ENCODE data around the gene UBE2E1.

UBE2E1 gene

GRCh38 chr3:23811919-23812318, 6.2 kb downstream of the UBE2E1 start:
- no peaks in the 10 kb centered on the region for H3K9me3 ChIP-seq (ENCODE audit: control insufficient read depth, low read length)
- peaks cover 12% of the 10 kb centered on the region for H3K4me1 ChIP-seq (ENCODE audit: control insufficient read depth, insufficient read depth, low read length)
- no peaks in the 10 kb centered on the region for H3K27me3 ChIP-seq (ENCODE audit: control insufficient read depth, insufficient read depth, low read length)
- H3K36me3 ChIP-seq (ENCODE audit: control insufficient read depth, insufficient read depth, low read length), result no peaks in the 10 kb centered on the region
- peak overlapping the region; percentile 91 for H3K9ac ChIP-seq (ENCODE audit: low read length)
- no peak overlapping the region for H3K4me3 ChIP-seq (ENCODE audit: low read length)

GRCh38 chr3:23815879-23816278, 10.1 kb downstream of the UBE2E1 start:
- no peak overlapping the region for H3K4me3 ChIP-seq (ENCODE audit: low read length)
- H3K36me3 ChIP-seq (ENCODE audit: control insufficient read depth, insufficient read depth, low read length), result no peaks in the 10 kb centered on the region
- H3K4me1 ChIP-seq (ENCODE audit: control insufficient read depth, insufficient read depth, low read length), result no peaks in the 10 kb centered on the region
- H3K9me3 ChIP-seq (ENCODE audit: control insufficient read depth, low read length), result no peaks in the 10 kb centered on the region
- H3K9ac ChIP-seq (ENCODE audit: low read length), result no peak overlapping the region
- H3K27me3 ChIP-seq (ENCODE audit: control insufficient read depth, insufficient read depth, low read length), result no peaks in the 10 kb centered on the region

DNA sequence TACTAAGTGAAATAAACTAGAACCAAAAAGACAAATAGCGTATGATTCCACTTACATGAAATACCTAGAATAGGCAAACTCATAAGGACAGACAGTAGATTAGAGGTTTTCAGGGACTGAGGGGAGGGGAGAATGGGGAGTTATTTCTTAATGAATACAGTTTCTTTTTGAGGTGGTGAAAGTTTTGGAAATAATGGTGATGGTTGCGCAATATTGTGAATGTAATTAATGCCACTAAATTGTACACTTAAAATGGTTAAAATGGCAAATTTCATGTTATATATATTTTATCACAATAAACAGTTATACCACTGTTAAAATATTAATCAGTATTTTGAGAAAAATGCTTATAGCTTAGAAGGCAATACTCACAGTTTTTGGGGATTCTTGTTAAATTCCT, 11.0 kb downstream of the UBE2E1 start:
- H3K9ac ChIP-seq (ENCODE audit: low read length), result no peak overlapping the region
- H3K9me3 ChIP-seq (ENCODE audit: control insufficient read depth, low read length), result no peaks in the 10 kb centered on the region
- H3K4me1 ChIP-seq (ENCODE audit: control insufficient read depth, insufficient read depth, low read length), result no peaks in the 10 kb centered on the region
- H3K36me3 ChIP-seq (ENCODE audit: control insufficient read depth, insufficient read depth, low read length), result no peaks in the 10 kb centered on the region
- H3K4me3 ChIP-seq (ENCODE audit: low read length), result no peak overlapping the region
- no peaks in the 10 kb centered on the region for H3K27me3 ChIP-seq (ENCODE audit: control insufficient read depth, insufficient read depth, low read length)

DNA sequence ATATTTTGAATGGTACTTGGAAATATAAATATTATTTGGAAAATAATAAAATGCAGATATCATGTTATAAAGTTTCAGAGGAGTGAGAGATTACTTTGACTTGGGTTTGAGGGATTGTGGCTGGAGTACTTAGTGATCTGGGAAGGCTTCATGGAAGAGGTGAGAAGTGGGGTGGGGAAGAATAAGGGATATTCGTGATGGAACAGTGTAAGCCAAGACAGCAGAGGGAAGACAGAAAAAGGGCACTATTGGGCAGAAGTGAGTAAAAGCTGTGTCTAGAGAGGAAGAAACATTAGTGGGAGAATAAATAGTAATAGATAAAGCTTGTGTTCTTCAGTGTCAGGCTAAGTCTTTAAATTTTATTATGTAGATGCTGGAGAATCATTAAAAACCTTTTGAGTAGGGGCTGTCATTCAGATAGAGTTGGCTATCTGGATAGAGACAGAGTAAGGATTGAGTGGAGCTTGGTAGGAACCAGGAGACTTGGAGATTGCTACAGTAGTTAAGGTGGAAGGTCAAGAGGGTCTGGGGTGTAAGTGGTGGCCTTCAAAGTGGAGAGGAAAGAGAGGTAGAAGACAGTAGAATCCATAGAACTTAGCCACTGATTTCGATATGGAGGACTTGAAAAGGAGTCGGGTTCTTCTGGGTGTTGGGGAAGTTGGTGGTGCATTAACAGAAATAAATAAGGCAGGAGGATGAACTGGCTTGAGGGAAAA, 11.9 kb downstream of the UBE2E1 start:
- H3K27me3 ChIP-seq (ENCODE audit: control insufficient read depth, insufficient read depth, low read length), result no peaks in the 10 kb centered on the region
- H3K9ac ChIP-seq (ENCODE audit: low read length), result no peak overlapping the region
- no peaks in the 10 kb centered on the region for H3K9me3 ChIP-seq (ENCODE audit: control insufficient read depth, low read length)
- H3K36me3 ChIP-seq (ENCODE audit: control insufficient read depth, insufficient read depth, low read length), result no peaks in the 10 kb centered on the region
- H3K4me1 ChIP-seq (ENCODE audit: control insufficient read depth, insufficient read depth, low read length), result no peaks in the 10 kb centered on the region
- H3K4me3 ChIP-seq (ENCODE audit: low read length), result no peak overlapping the region

DNA sequence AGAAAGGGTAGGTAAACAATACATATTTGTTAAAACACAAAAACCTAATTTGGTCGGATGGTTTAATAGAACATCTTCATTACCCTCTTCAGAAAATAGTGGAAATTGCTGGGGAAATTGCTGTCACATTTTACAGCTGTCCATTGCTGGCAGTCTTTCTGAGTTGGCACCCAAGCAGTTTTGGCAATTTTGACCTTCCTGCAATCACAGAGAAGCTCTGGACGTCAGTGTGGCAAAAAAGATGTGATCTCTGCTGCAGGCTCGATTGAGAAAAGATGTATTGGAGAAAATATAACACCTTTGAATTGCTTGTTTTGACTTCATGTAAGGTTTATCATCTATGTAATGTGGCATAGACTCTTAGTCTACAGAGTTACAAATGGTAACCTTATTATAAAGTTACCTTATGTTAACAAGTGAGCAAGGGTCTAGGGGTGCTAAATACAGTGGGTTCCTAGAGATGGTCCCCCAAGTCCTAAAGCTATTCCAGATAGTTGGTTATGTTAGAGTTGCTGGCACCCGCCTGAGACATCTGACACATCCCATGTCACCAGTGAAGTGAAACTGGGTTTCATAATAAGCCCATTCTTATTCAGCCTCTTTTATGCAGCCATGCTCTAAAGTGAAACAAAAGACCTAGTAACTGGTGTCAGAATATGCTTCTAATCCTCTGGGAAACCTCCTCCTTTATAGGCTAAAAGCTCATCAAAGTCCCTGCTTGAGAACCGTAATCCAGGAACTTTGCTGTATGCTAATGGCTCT, 14.0 kb downstream of the UBE2E1 start:
- H3K27me3 ChIP-seq (ENCODE audit: control insufficient read depth, insufficient read depth, low read length), result no peaks in the 10 kb centered on the region
- H3K4me3 ChIP-seq (ENCODE audit: low read length), result no peak overlapping the region
- H3K36me3 ChIP-seq (ENCODE audit: control insufficient read depth, insufficient read depth, low read length), result no peaks in the 10 kb centered on the region
- no peaks in the 10 kb centered on the region for H3K9me3 ChIP-seq (ENCODE audit: control insufficient read depth, low read length)
- H3K9ac ChIP-seq (ENCODE audit: low read length), result no peak overlapping the region
- no peaks in the 10 kb centered on the region for H3K4me1 ChIP-seq (ENCODE audit: control insufficient read depth, insufficient read depth, low read length)

GRCh38 chr3:23820888-23821287, 15.1 kb downstream of the UBE2E1 start:
- Histone ChIP-seq H3K4me3 (ENCODE audit: low read length) (no peak overlapping the region), H3K36me3 (ENCODE audit: control insufficient read depth, insufficient read depth, low read length) (no peaks in the 10 kb centered on the region), H3K9ac (ENCODE audit: low read length) (no peak overlapping the region), H3K9me3 (ENCODE audit: control insufficient read depth, low read length) (no peaks in the 10 kb centered on the region), H3K4me1 (ENCODE audit: control insufficient read depth, insufficient read depth, low read length) (peaks cover 8% of the 10 kb centered on the region), H3K27me3 (ENCODE audit: control insufficient read depth, insufficient read depth, low read length) (no peaks in the 10 kb centered on the region)

DNA sequence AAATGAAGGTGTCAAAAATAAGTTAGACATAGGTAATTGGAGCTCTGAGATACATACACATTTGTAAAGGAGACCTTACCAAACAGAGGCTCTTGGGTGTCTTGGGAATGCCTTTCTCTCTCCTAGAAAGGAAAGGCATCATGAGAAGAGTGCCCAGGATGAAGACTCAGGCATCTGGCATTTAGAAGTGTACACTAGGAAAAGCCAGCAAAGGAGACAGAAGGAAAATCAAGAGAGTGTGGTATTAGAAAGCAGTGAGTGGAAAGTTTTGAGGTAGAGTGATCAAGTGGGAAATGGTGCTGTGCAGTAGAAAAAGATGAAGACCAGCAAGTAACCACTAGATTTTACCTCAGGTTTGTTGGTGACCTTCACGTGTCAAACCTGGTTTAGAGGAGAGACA, 16.1 kb downstream of the UBE2E1 start:
- Histone ChIP-seq H3K9ac (ENCODE audit: low read length) (no peak overlapping the region), H3K27me3 (ENCODE audit: control insufficient read depth, insufficient read depth, low read length) (no peaks in the 10 kb centered on the region), H3K4me3 (ENCODE audit: low read length) (no peak overlapping the region), H3K9me3 (ENCODE audit: control insufficient read depth, low read length) (no peaks in the 10 kb centered on the region), H3K36me3 (ENCODE audit: control insufficient read depth, insufficient read depth, low read length) (no peaks in the 10 kb centered on the region), H3K4me1 (ENCODE audit: control insufficient read depth, insufficient read depth, low read length) (peaks cover 14% of the 10 kb centered on the region)

DNA sequence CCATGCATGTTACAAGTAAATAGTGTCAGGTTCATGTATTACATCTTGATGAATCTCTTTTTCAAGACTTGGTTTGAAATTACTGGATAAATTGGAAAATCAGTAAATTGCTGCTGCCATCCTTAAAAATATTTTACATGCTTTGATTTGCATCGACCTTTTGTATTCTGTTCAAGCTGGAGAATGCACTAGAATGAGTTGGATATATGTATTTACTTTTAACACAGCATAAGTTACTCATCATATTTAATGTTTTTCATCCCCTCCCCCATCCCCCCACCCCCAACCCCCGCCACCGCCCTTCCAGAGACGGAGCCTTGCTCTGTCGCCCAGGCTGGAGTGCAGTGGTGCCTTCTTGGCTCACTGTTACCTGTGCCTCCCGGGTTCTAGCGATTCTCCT, 16.8 kb downstream of the UBE2E1 start:
- Histone ChIP-seq H3K27me3 (ENCODE audit: control insufficient read depth, insufficient read depth, low read length) (no peaks in the 10 kb centered on the region), H3K4me3 (ENCODE audit: low read length) (no peak overlapping the region), H3K4me1 (ENCODE audit: control insufficient read depth, insufficient read depth, low read length) (peaks cover 14% of the 10 kb centered on the region), H3K9ac (ENCODE audit: low read length) (no peak overlapping the region), H3K36me3 (ENCODE audit: control insufficient read depth, insufficient read depth, low read length) (no peaks in the 10 kb centered on the region), H3K9me3 (ENCODE audit: control insufficient read depth, low read length) (no peaks in the 10 kb centered on the region)

- H3K9me3 ChIP-seq (ENCODE audit: control insufficient read depth, low read length), result no peaks in the 10 kb centered on the region
- H3K4me1 ChIP-seq (ENCODE audit: control insufficient read depth, insufficient read depth, low read length), result peaks cover 14% of the 10 kb centered on the region
- no peak overlapping the region for H3K9ac ChIP-seq (ENCODE audit: low read length)
- no peaks in the 10 kb centered on the region for H3K36me3 ChIP-seq (ENCODE audit: control insufficient read depth, insufficient read depth, low read length)
- no peaks in the 10 kb centered on the region for H3K27me3 ChIP-seq (ENCODE audit: control insufficient read depth, insufficient read depth, low read length)
- no peak overlapping the region for H3K4me3 ChIP-seq (ENCODE audit: low read length)
Observed at GRCh38 chr3:23823620-23824019, 17.9 kb downstream of the UBE2E1 start.

DNA sequence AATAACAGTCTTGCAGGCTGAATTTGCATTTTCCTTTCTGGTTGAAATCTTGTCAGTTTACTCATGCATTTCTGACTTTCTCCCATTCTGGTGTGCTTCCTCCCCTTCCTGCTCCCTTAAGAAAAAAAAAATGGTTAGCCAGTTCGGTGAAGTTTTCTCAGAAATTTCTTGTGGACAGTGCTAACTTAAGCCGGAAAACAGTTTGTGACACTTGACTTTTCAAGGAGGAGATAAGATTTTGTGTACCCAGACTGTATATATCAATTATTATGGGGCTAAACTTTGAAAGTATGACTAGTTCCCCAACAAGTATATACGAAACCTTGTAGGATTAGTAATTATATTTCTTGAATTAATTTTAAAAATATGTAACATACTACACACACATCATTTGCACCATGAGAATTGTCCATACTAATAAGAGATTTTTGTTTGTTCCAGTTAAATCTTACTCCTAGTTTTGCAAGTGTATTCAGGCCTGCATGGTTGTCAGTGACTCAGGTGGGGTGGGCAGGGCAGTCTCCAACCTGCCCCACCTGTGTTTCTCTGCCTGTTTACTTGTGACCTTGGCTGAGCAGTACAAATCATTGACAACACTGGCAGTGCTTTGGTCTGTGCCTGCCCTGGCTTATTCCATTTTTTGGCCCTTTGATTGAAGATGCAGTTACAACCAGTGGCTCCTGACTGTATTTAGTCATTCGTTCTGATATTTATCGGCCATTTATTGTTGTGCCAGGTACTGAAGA, 19.1 kb downstream of the UBE2E1 start:
- Histone ChIP-seq H3K9me3 (ENCODE audit: control insufficient read depth, low read length) (no peaks in the 10 kb centered on the region), H3K9ac (ENCODE audit: low read length) (no peak overlapping the region), H3K27me3 (ENCODE audit: control insufficient read depth, insufficient read depth, low read length) (no peaks in the 10 kb centered on the region), H3K36me3 (ENCODE audit: control insufficient read depth, insufficient read depth, low read length) (no peaks in the 10 kb centered on the region), H3K4me1 (ENCODE audit: control insufficient read depth, insufficient read depth, low read length) (peaks cover 19% of the 10 kb centered on the region), H3K4me3 (ENCODE audit: low read length) (no peak overlapping the region)

DNA sequence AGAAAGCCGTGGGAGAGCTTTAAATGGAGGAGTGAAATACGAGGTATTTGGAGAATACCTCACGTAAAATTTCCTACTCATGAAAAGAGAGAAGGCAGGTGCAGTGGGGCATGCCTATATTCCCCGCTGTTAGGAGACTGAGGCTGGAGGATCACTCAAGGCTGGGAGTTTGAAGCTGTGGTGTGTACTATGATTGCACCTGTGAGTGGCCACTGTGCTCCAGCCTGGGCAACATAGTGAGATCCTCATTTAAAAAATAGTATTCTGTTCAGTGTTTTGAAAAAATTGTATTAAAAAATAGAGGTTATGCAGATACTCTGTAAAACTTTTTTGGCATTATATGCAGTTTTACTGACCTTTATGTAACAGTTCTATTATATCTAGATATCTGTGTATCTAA, 20.0 kb downstream of the UBE2E1 start:
- peaks cover 21% of the 10 kb centered on the region for H3K4me1 ChIP-seq (ENCODE audit: control insufficient read depth, insufficient read depth, low read length)
- no peak overlapping the region for H3K9ac ChIP-seq (ENCODE audit: low read length)
- no peak overlapping the region for H3K4me3 ChIP-seq (ENCODE audit: low read length)
- no peaks in the 10 kb centered on the region for H3K9me3 ChIP-seq (ENCODE audit: control insufficient read depth, low read length)
- no peaks in the 10 kb centered on the region for H3K36me3 ChIP-seq (ENCODE audit: control insufficient read depth, insufficient read depth, low read length)
- H3K27me3 ChIP-seq (ENCODE audit: control insufficient read depth, insufficient read depth, low read length), result no peaks in the 10 kb centered on the region

DNA sequence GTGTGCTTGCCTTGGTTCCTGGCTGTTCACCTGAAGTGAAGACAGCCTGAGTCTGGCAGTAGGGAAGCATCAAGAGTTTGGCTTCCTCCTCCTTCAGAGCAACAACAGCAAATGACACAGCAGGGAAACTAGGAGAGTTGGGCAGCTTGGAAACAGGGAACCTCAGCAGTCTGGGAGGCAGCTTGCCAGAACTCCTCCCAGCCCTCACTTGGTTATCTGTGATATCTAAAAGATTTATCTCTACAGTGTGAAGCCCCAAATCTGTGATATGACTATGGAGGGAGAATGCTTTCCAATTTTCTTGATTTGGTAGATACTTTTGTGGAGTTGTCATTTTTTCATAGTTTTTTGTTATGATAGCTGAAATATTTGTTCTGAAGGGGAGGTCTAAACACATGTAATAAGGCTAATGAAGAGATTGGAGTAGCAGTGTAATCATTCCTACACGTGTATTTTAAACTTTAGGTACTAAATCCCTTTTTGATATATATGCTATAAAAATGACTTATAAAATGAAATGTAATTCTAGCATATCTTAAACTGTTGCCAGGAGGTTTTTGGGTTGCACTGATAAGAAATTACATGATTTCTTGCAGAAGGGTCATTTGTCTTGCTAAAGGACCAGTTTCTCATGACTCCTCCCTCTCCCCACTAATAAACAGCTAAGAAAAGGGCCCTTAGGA, 20.8 kb downstream of the UBE2E1 start:
- Histone ChIP-seq H3K9me3 (ENCODE audit: control insufficient read depth, low read length) (no peaks in the 10 kb centered on the region), H3K27me3 (ENCODE audit: control insufficient read depth, insufficient read depth, low read length) (no peaks in the 10 kb centered on the region), H3K4me1 (ENCODE audit: control insufficient read depth, insufficient read depth, low read length) (peaks cover 21% of the 10 kb centered on the region)

More for the DNA sequence above, 20.8 kb downstream of the UBE2E1 start:
- Histone ChIP-seq H3K36me3 (ENCODE audit: control insufficient read depth, insufficient read depth, low read length) (no peaks in the 10 kb centered on the region), H3K9ac (ENCODE audit: low read length) (no peak overlapping the region), H3K4me3 (ENCODE audit: low read length) (no peak overlapping the region)

Measured in mucosa of stomach (tissue), 1 donor.